HG02610 (cell line): ENCODE measurements around the gene COL25A1.

Experiments used
- ATAC-seq: cut with Tn5 transposase; IDR thresholded peaks from one replicate; pipeline ENCODE4 v1.9.1; 2021; ENCODE audit warnings: mild to moderate bottlenecking, moderate library complexity; ENCODE audit not compliant: unreplicated experiment

COL25A1 gene

GRCh38 chr4:108926061-108926460 is 376.4 kb downstream of the COL25A1 start:
- ATAC-seq = no peak

GRCh38 chr4:108922191-108922590 is 380.3 kb downstream of the COL25A1 start:
- no peak for ATAC-seq

GRCh38 chr4:108920395-108921087 is 381.9 kb downstream of the COL25A1 start:
- no peak for ATAC-seq

- no peak for ATAC-seq
These were observed 383.1 kb downstream of the COL25A1 start for GRCh38 chr4:108919226-108919893.

GRCh38 chr4:108917255-108917654 is 385.2 kb downstream of the COL25A1 start:
- ATAC-seq = no peak

- ATAC-seq = no peak
These were observed 385.8 kb downstream of the COL25A1 start for GRCh38 chr4:108916638-108917037.

DNA sequence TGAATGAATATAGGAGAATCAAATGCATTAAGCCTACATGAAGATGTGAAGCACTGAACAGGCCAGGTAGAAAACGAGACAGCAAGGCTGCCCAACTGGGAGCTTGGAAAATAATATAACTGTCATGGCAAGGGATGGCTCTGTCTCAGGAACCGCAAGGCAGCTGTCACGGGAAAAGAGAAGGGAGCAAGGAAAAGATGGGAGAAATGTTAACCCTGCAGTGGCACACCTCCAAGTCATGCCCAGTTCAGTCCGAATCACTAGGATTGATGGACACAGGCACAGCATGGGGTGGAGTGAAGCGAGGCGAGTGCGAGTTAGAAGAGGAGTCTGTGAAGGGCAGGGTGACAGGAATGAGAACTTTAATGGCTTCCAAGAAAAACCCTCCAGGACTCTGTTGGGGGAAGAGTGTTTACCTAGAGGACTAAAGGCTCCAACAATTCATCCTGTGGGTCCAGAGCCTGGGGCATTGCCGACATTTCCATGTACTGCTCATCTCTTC is 395.5 kb downstream of the COL25A1 start:
- no peak for ATAC-seq

DNA sequence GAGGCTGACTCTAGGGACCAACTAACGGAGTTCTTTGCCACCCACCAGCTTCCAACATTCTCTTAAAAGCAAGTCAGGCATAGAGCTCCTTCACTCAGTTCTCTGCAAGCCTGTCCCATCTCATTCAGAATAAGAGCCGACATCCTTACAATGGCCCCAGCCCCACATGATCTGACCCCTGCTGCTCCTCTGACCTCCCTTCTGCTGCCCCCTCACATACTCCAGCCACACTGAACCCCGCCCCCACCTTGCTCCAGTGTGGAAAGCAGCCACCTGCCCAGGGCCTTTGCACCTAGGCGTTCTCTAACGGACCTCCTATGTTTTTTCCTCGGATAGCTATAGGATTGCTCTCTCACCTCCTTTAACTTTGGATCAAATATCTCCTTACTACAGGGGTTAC is 396.5 kb downstream of the COL25A1 start:
- ATAC-seq = no peak

DNA sequence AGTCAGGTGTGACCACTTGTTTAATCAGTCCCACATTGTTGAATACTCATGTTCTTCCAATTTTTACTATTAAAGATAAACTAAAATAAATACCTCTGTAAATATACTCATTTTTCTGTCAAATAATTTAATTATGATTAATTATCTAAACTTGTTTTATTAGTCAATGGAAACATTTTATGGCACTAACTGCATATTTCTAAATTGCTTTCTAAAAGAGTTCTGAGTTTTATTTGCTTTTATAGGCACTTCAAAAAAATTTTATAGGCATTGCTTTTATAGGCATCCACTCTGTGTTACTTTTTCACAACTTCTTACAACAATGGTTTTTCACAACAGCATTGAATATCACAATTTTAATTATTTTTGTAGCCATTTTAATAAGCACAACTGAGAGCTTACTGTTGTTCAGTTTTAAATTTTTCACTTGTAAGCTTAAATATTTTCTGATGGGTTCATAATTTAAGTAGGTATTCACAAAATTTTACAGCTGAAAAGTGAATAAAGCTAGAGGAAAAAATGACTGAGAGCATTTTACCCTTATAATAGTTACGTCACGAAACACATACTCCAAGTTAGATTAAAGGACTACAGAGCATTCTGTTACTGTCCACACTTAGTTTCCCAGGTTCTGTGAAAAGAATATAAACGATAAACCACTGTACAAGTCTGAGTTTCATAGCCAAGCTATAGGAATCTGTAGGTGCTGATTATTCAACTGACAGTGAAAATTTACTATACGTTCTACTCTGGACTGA is 398.8 kb downstream of the COL25A1 start:
- no peak for ATAC-seq

GRCh38 chr4:108902769-108903168 is 399.7 kb downstream of the COL25A1 start:
- ATAC-seq = peak; percentile 91

DNA sequence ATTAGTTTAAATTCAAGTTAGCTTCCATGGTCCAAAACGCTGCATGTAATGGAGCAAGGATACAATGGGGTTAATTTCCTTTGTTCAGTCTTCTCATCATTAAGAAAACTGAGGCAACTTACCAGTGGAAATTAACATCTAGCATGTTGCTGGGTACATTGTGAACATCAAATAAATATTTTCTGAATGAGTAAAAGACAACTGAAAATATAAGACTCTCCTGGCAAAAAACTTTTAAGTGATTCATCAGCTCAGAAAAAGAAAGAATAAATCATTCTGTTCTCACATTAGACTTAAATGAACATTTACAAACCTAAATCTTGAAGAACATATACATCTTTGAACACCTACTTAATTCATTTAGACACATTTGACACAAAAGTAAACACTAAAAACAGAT is 401.2 kb downstream of the COL25A1 start:
- no peak for ATAC-seq

GRCh38 chr4:108900018-108900580 is 402.4 kb downstream of the COL25A1 start:
- ATAC-seq = no peak

GRCh38 chr4:108893468-108893867 is 409.0 kb downstream of the COL25A1 start:
- ATAC-seq = no peak

GRCh38 chr4:108891896-108892590 is 410.4 kb downstream of the COL25A1 start:
- no peak for ATAC-seq

- ATAC-seq = no peak
These were observed 412.0 kb downstream of the COL25A1 start for GRCh38 chr4:108890484-108890881.

DNA sequence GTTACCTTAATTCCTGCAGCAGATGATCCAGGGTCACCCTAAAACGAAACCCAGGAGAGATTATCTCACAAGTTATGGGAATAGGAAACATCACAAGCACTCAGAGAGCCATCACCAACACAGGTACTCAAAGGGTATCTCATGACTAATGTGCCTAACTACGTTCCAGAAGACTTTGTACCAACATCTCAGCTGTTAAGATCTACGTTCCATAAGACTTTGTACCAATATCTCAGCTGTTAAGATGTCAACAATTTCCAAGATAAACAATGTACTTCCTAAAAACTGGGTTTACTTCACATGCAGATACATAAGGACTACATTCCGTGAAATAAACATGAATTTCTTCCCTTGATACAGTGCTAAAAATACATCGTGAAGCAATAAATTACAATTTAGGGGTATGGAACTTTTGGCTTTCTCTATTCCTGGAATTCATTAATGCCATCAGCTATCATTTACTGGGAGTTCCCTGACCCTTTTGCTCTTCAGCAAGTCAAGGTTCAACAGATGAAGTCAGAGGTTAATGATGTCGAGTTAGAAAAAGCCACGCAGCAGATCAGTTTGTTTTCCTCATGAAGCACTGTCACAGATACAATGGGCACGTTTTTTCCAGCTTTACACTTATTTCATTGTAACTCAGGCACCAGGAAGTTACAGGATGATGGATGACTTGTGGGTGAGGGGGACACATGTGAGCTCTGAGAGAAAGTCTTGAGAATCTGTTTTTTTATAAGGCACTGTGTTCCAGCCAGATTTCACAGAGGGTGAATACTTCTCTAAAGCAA is 412.6 kb downstream of the COL25A1 start:
- no peak for ATAC-seq

DNA sequence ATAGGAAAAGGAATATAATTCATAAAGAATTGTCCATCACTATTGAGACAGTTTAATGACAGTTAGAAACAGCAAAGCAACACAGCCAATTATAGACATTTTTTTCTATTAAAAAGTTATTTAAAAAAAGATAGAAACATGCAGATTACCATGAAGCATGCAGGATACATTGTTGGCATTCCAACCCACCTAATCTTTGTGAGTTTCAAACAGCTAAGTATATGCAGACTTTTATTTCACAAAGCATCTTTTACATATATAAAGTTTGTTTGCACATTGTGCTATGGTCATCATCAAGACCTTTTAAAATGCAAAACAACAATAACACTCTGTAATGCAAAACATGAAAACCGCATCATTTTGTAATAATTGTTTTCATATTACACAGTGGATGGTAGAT is 413.7 kb downstream of the COL25A1 start:
- no peak for ATAC-seq

DNA sequence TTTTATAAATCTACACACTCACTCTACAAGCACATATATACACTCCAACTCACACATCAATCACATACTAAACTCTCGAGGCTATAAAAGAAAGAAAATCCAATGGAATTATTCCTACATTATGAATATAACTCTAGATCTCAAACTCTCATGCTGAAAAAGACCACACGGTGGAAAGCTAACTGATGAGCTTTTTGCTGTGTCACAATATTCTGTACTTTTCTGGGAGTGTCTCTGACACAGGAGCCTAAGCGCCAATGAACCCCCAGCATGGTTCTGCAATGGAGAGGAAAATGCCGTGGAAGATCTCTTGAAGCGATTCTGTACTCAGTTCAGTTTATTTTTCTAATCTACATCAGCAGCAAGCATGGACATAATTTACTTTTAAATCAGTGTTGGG is 415.4 kb downstream of the COL25A1 start:
- no peak for ATAC-seq

DNA sequence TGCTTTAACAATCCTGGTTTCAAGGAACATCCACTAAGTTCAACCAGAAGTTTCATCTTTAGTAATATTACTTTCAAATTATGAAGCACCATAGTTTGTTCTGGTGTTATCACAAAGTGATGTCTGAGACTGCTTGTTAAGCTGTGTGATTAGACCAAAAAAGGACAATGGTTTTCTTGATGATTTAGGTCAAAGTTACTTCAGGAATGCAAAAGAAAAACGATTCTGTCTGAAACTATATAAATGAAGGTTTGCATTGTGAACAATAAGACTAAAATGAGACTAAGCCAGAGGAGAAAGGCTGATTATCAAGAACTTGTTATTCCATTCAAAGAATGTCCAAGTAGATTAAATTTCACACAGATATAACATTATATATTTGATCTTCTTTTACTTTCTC is 417.2 kb downstream of the COL25A1 start:
- ATAC-seq = no peak

DNA sequence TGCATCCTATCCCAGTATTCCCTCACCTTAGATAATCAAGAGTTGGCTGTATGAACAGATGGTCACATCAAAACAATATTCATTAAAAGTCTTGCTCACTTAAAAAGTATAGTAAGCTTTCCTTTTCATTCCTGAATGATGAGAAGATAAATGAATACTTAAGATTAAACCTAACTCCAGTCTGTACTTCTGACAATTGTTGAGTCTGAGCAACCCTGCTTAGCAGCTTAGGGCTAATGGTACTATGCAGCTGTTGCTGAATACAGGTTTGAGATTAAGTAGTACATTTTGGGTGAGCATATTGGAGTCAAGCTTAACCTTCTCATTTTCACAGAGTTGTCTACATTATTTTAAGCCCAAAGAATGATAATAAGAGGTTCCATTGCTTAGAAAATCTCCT is 417.9 kb downstream of the COL25A1 start:
- ATAC-seq = no peak
